K562 (cell line): ENCODE data around the gene EEFSEC. TPM values are rescaled to one million over a fixed set of nuclear protein-coding genes. Genes with fewer than 3 reads are reported as not detected.

ENCODE experiments used
- ARID4B ChIP-seq: sonication (generic); formaldehyde crosslinking; IDR thresholded peaks from 2 replicates; pipeline ENCODE4 v1.8.0; 2022; ENCODE audit warnings: mild to moderate bottlenecking, missing genetic modification reagents
- BACH1 ChIP-seq: fragments of 200-800 bp; sonication (Bioruptor generic); IDR thresholded peaks from 2 replicates; pipeline ENCODE4 v1.6.1; 2016; ENCODE audit warnings: missing genetic modification characterization, missing compliant biosample characterization
- CBX8 ChIP-seq: fragments of 200-600 bp; sonication (generic); IDR thresholded peaks from 2 replicates; pipeline ENCODE4 v1.6.1; 2012; ENCODE audit warnings: borderline replicate concordance, mixed run types, low read depth, mild to moderate bottlenecking, moderate library complexity, mixed read lengths, low read length, control low read depth, inconsistent platforms; ENCODE audit not compliant: poor library complexity, severe bottlenecking; ENCODE audit errors: extremely low read depth
- E2F5 ChIP-seq: sonication (generic); formaldehyde crosslinking; IDR thresholded peaks from 2 replicates; pipeline ENCODE4 v1.8.0; 2022; ENCODE audit warnings: mild to moderate bottlenecking, missing genetic modification reagents
- EHMT2 ChIP-seq: fragments of 450-650 bp; IDR thresholded peaks from 2 replicates; pipeline ENCODE4 v1.6.1; 2018; ENCODE audit warnings: antibody characterized with exemption
- HNRNPL ChIP-seq: fragments of 200-400 bp; formaldehyde crosslinking; IDR thresholded peaks from 2 replicates; pipeline ENCODE4 v1.6.1; 2017; ENCODE audit warnings: low read depth, mild to moderate bottlenecking, low read length
- ILK ChIP-seq: fragments of 450-650 bp; IDR thresholded peaks from 2 replicates; pipeline ENCODE4 v1.6.1; 2016; ENCODE audit warnings: missing genetic modification characterization, low read depth, mild to moderate bottlenecking, missing compliant biosample characterization, moderate library complexity, borderline replicate concordance
- LCOR ChIP-seq: sonication (generic); formaldehyde crosslinking; IDR thresholded peaks from 2 replicates; pipeline ENCODE4 v1.8.0; 2022; ENCODE audit warnings: mild to moderate bottlenecking, missing genetic modification reagents
- MCM3 ChIP-seq: fragments of 450-650 bp; IDR thresholded peaks from 2 replicates; pipeline ENCODE4 v1.6.1; 2016
- NCOA1 ChIP-seq: fragments of 450-650 bp; IDR thresholded peaks from 2 replicates; pipeline ENCODE4 v1.6.1; 2016; ENCODE audit warnings: low read depth
- NCOA4 ChIP-seq: fragments of 450-650 bp; IDR thresholded peaks from 2 replicates; pipeline ENCODE4 v1.6.1; 2018; ENCODE audit warnings: mild to moderate bottlenecking; ENCODE audit not compliant: partially characterized antibody
- NR2C2 ChIP-seq, 2 experiments: fragments of 200-800 bp in 1 of 2; sonication (Bioruptor generic) in 1 of 2; sonication (generic) in 1 of 2; formaldehyde crosslinking in 1 of 2; IDR thresholded peaks; 2 replicates each; pipeline versions ENCODE4 v1.6.1 to v1.8.0; 2016 to 2022; ENCODE audit warnings: mild to moderate bottlenecking in 1 of 2, missing compliant biosample characterization in 1 of 2, missing genetic modification characterization in 1 of 2, missing genetic modification reagents in 1 of 2
- SMAD1 ChIP-seq: fragments of 150-350 bp; IDR thresholded peaks from 2 replicates; pipeline ENCODE4 v1.6.1; 2014; ENCODE audit warnings: low read length, low read depth; ENCODE audit not compliant: partially characterized antibody
- TARDBP ChIP-seq: fragments of 450-650 bp; IDR thresholded peaks from 2 replicates; pipeline ENCODE4 v1.6.1; 2016
- TBP ChIP-seq: optimal IDR thresholded peaks from 2 replicates; pipeline ENCODE3; 2011; ENCODE audit warnings: low read depth, low read length, improper control_type of control experiment
- TOE1 ChIP-seq, 2 experiments: fragments of 450-650 bp in 1 of 2; sonication (generic) in 1 of 2; formaldehyde crosslinking in 1 of 2; IDR thresholded peaks; 2 replicates each; pipeline versions ENCODE4 v1.7.1 to v1.8.0; 2016 to 2022; ENCODE audit warnings: borderline replicate concordance in 2 of 2, mild to moderate bottlenecking in 2 of 2, antibody characterized with exemption in 1 of 2, inconsistent platforms in 1 of 2, low read depth in 1 of 2, missing genetic modification reagents in 1 of 2, moderate library complexity in 1 of 2
- TRIM24 ChIP-seq, 2 experiments: fragments of 450-650 bp; IDR thresholded peaks; 2 replicates each; pipeline ENCODE4 v1.6.1; 2016
- ZMIZ1 ChIP-seq, 2 experiments: fragments of 150-350 bp in 1 of 2; IDR thresholded peaks; 2 replicates each; pipeline ENCODE4 v1.6.1; 2012 to 2016; ENCODE audit warnings: low read depth in 2 of 2, low read length in 2 of 2, mild to moderate bottlenecking in 1 of 2, moderate library complexity in 1 of 2
- ZSCAN32 ChIP-seq: fragments of 450-650 bp; formaldehyde crosslinking; IDR thresholded peaks from 2 replicates; pipeline ENCODE4 v1.4.0; 2020; ENCODE audit warnings: mild to moderate bottlenecking, moderate library complexity
- polyA plus RNA-seq, 8 experiments: library from polyadenylated mRNA; depleted of rRNA in 4 of 8; stranded (reverse) in 5 of 8; unstranded in 3 of 8; fragments of >200 nt; fragmentation: Nextera tagmentation in 2 of 8; fragmentation: Illumina TruSeq in 1 of 8; extraction: Ambion mirVana in 2 of 8; extraction: Trizol in 1 of 8; gene quantifications; 2 replicates each; pipeline versions ENCODE4 v1.2.1 to v1.2.3, GENCODE V29; 2011 to 2014; ENCODE audit warnings: inconsistent platforms in 1 of 8, missing spikeins in 1 of 8
- total RNA-seq, 7 experiments: library from RNA; depleted of rRNA in 6 of 7; stranded (reverse); fragments of >200 nt in 6 of 7; fragmentation: Illumina TruSeq in 2 of 7; extraction: Trizol in 2 of 7; gene quantifications; 2 replicates each; pipeline versions ENCODE4 v1.2.1 to v1.2.3, GENCODE V29; 2011 to 2021; ENCODE audit warnings: low replicate concordance in 1 of 7

Gene EEFSEC
- total and polyA plus RNA-seq, 9 of the 15 experiments (the other 6 are each of a cell fraction or from before 2014, with no cell fraction given): 0.35 to 11.8 (median 7.7) TPM

GRCh38 chr3:128416578-128417211, 263.4 kb downstream of the EEFSEC start (continued):
- TF ChIP-seq HNRNPL (no peak), E2F5 (CRISPR knock-in tag) (no peak), SMAD1 (no peak), TRIM24 (IDR thresholded peaks at IDR 0.05) (no peak), TARDBP (no peak), ZMIZ1 (IDR thresholded peaks at IDR 0.05; ENCODE audit: low read depth in 2 of 2, low read length in 2 of 2) (no peak), TOE1 (IDR thresholded peaks at IDR 0.05; ENCODE audit: borderline replicate concordance) (no peak), TOE1 (CRISPR knock-in tag; IDR thresholded peaks at IDR 0.05; ENCODE audit: borderline replicate concordance, low read depth) (no peak), ARID4B (CRISPR knock-in tag) (no peak), ZSCAN32 (no peak), TBP (no peak), BACH1 (tag) (no peak), ILK (tag) (no peak), EHMT2 (no peak), NR2C2 (CRISPR knock-in tag; IDR thresholded peaks at IDR 0.05) (no peak), NR2C2 (tag; IDR thresholded peaks at IDR 0.05) (peak; percentile 49), CBX8 (no peak), MCM3 (no peak), NCOA4 (no peak), NCOA1 (no peak), LCOR (no peak)
